Measurements from ENCODE around the gene MBOAT1. TPM values are rescaled to one million over a fixed set of nuclear protein-coding genes. Genes with fewer than 3 reads are reported as not detected.

The MBOAT1 gene
- polyA plus RNA-seq, 1 donor (not counting 4 experiments of a cell fraction or from before 2014, with no cell fraction given): 4.9 TPM

GRCh38 chr6:20175810-20176410, 36.4 kb downstream of the MBOAT1 start:
- no peak overlapping the region for H3K27ac ChIP-seq (ENCODE audit: control insufficient read depth, insufficient read depth, low read length)
- no peak overlapping the region for H3K9ac ChIP-seq (ENCODE audit: control insufficient read depth, extremely low read depth, insufficient read depth, low read length)
- H3K4me2 ChIP-seq (ENCODE audit: control insufficient read depth, extremely low read depth, insufficient read depth, low read depth, low read length): no peak overlapping the region
- H3K27me3 ChIP-seq (ENCODE audit: control insufficient read depth, extremely low read depth, insufficient read depth, low read length): no peaks in the 10 kb centered on the region
- DNase-seq (ENCODE audit: low read depth, low spot score) (no peak), FAIRE-seq (no peak)
- H3K36me3 ChIP-seq (ENCODE audit: control insufficient read depth in 2 of 2, extremely low read depth in 1 of 2, insufficient read depth in 2 of 2, low read length in 2 of 2): no peaks in the 10 kb centered on the region
- dilution Hi-C loops (cut with MboI; ENCODE audit: extremely low pct_ligation_motif_present, low sequenced_read_pairs): no loop called here
- H3K4me3 ChIP-seq (ENCODE audit: control insufficient read depth in 2 of 3, extremely low read depth in 1 of 3, insufficient read depth in 2 of 3, low read depth in 1 of 3, low read length in 3 of 3): no peak overlapping the region
- no peaks in the 10 kb centered on the region for H3K4me1 ChIP-seq (ENCODE audit: control insufficient read depth, extremely low read depth, insufficient read depth, low read length)
- no peak for TF ChIP-seq CTCF (optimal IDR thresholded peaks at IDR 0.05 in 1 of 3, IDR thresholded peaks at IDR 0.05 in 1 of 3, conservative IDR thresholded peaks at IDR 0.05 in 1 of 3; ENCODE audit: extremely low read depth in 1 of 3, insufficient read depth in 2 of 3, low read length in 3 of 3)
- no peak overlapping the region for H2AFZ ChIP-seq (ENCODE audit: control insufficient read depth, low read length)
- H3K9me3 ChIP-seq (ENCODE audit: control insufficient read depth, low read depth, low read length): no peaks in the 10 kb centered on the region
- H3K79me2 ChIP-seq (ENCODE audit: control insufficient read depth, insufficient read depth, low read length): no peaks in the 10 kb centered on the region
- H3K9me1 ChIP-seq (ENCODE audit: control insufficient read depth, extremely low read depth, insufficient read depth, low read length): no peaks in the 10 kb centered on the region
- no peaks in the 10 kb centered on the region for H4K20me1 ChIP-seq (ENCODE audit: control insufficient read depth, extremely low read depth, insufficient read depth, low read length)

- dilution Hi-C loops (cut with MboI; ENCODE audit: extremely low pct_ligation_motif_present, low sequenced_read_pairs): no loop called here
- no peak overlapping the region for H3K4me3 ChIP-seq (ENCODE audit: control insufficient read depth in 2 of 3, extremely low read depth in 1 of 3, insufficient read depth in 2 of 3, low read depth in 1 of 3, low read length in 3 of 3)
- no peaks in the 10 kb centered on the region for H3K79me2 ChIP-seq (ENCODE audit: control insufficient read depth, insufficient read depth, low read length)
- no peak for TF ChIP-seq EZH2 (IDR thresholded peaks at IDR 0.05; ENCODE audit: low read length)
- no peak for TF ChIP-seq CTCF (optimal IDR thresholded peaks at IDR 0.05 in 1 of 3, IDR thresholded peaks at IDR 0.05 in 1 of 3, conservative IDR thresholded peaks at IDR 0.05 in 1 of 3; ENCODE audit: extremely low read depth in 1 of 3, insufficient read depth in 2 of 3, low read length in 3 of 3)
- no peaks in the 10 kb centered on the region for H3K9me3 ChIP-seq (ENCODE audit: control insufficient read depth, low read depth, low read length)
- H2AFZ ChIP-seq (ENCODE audit: control insufficient read depth, low read length): no peak overlapping the region
- DNase-seq (ENCODE audit: low read depth, low spot score): no peak
- H3K27ac ChIP-seq (ENCODE audit: control insufficient read depth, insufficient read depth, low read length): no peak overlapping the region
- H3K4me2 ChIP-seq (ENCODE audit: control insufficient read depth, extremely low read depth, insufficient read depth, low read depth, low read length): no peak overlapping the region
- no peaks in the 10 kb centered on the region for H3K36me3 ChIP-seq (ENCODE audit: control insufficient read depth in 2 of 2, extremely low read depth in 1 of 2, insufficient read depth in 2 of 2, low read length in 2 of 2)
- H3K4me1 ChIP-seq (ENCODE audit: control insufficient read depth, extremely low read depth, insufficient read depth, low read length): no peaks in the 10 kb centered on the region
- H3K9me1 ChIP-seq (ENCODE audit: control insufficient read depth, extremely low read depth, insufficient read depth, low read length): peaks cover 3% of the 10 kb centered on the region
- FAIRE-seq: no peak
- no peak overlapping the region for H3K9ac ChIP-seq (ENCODE audit: control insufficient read depth, extremely low read depth, insufficient read depth, low read length)
- H4K20me1 ChIP-seq (ENCODE audit: control insufficient read depth, extremely low read depth, insufficient read depth, low read length): no peaks in the 10 kb centered on the region
- no peaks in the 10 kb centered on the region for H3K27me3 ChIP-seq (ENCODE audit: control insufficient read depth, extremely low read depth, insufficient read depth, low read length)
Measured at GRCh38 chr6:20173833-20174792, 38.2 kb downstream of the MBOAT1 start.
